DMS79 (cell line): ENCODE measurements around the gene TICAM2.

ENCODE experiments used
- DNase-seq: peaks from one replicate; lab custom pipeline; 2025; lab: John Stamatoyannopoulos, UW

Gene TICAM2

GRCh38 chr5:115531787-115532367, 70.4 kb downstream of the TICAM2 start:
- DNase-seq = no peak

DNA sequence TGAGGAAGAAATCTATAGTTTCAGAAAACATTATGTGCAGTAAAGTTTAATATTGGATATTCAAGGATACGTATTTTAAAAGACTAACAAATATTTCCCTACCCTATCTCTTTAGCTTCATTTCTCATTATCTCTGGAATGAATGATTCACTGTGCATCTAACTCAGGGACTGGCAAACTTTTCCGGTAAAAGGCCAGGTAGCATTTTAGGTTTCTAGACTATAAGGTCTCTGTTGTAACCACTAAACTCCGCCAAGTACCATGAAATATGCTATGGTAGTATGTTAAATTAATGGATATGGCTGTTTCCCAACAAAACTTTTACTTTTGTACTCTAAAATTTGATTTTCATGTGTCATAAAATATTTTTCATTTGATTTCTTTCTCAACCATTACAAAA, 70.9 kb downstream of the TICAM2 start:
- no peak for DNase-seq

DNA sequence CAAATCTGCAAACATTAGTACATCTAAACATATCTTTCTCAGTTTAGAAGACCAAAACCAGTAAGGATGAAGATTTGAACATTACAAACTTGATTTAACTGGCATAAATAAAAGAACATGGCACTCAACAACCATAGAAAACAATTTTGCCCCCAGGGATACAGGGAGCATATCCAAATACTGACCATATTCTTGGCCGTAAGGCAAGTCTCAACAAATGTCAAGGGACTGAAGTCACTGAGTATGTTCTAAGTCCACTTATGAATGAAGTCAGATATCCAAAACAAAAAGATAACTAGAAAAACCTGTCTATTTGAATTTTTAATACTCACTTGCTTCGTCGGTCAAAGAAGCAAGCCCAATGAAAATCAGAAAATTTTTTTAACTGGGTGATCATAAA, 71.9 kb downstream of the TICAM2 start:
- DNase-seq = no peak
